ENCODE data around the gene LASP1.
"Not testable (repeated sequence)": the region's sequence is repeated elsewhere in the genome, so short reads cannot be mapped to it uniquely, and the experiment has no call there.

GRCh38 chr17:38930782-38931181 is 60.9 kb downstream of the LASP1 start:
- not testable (repeated sequence) for TF ChIP-seq CTCF, POLR2A (IDR thresholded peaks at IDR 0.05)

All from body of pancreas (tissue), 4 donors.